ENCODE measurements around the gene KIAA1586.
"Not testable (repeated sequence)": the region's sequence is repeated elsewhere in the genome, so short reads cannot be mapped to it uniquely, and the experiment has no call there.

Gene KIAA1586

GRCh38 chr6:57006101-57006500 is 40.4 kb upstream of the KIAA1586 start:
- no peak overlapping the region for H3K4ac ChIP-seq (ENCODE audit: low read depth, low read length)
- no peak overlapping the region for H2BK5ac ChIP-seq (ENCODE audit: low read length)
- no peak overlapping the region for H3K23ac ChIP-seq (ENCODE audit: low read length)
- no peak overlapping the region for H3K56ac ChIP-seq (ENCODE audit: low read length)
- H3K4me2 ChIP-seq (ENCODE audit: low read length), result no peak overlapping the region
- H2BK120ac ChIP-seq (ENCODE audit: low read depth, low read length), result no peak overlapping the region
- no peaks in the 10 kb centered on the region for H3K36me3 ChIP-seq (ENCODE audit: control insufficient read depth, insufficient read depth, low read length)
- no peaks in the 10 kb centered on the region for H3K79me2 ChIP-seq (ENCODE audit: control insufficient read depth, insufficient read depth, low read length)
- H2BK15ac ChIP-seq (replicated peaks; ENCODE audit: low read depth), result no peak overlapping the region
- H2AK5ac ChIP-seq (ENCODE audit: low read length), result no peak overlapping the region
- no peak overlapping the region for H4K5ac ChIP-seq (ENCODE audit: low read length)
- no CpG with 5 or more reads among the region's 3 CpGs for WGBS (ENCODE audit: extremely low coverage, insufficient coverage, low lambda C conversion rate)
- no peak overlapping the region for H3K9ac ChIP-seq (ENCODE audit: low read length)
- no peaks in the 10 kb centered on the region for H3K79me1 ChIP-seq (ENCODE audit: low read length)
- H3K18ac ChIP-seq (ENCODE audit: low read length), result no peak overlapping the region
- no peak overlapping the region for H4K8ac ChIP-seq (ENCODE audit: low read depth, low read length)
- no peak for DNase-seq
- H3K4me1 ChIP-seq (ENCODE audit: control insufficient read depth, low read depth, low read length), result no peaks in the 10 kb centered on the region
- H3K27me3 ChIP-seq (ENCODE audit: insufficient read depth, low read length, poor library complexity), result no peaks in the 10 kb centered on the region
- no peak overlapping the region for H3K4me3 ChIP-seq (ENCODE audit: low read length)
- no peak overlapping the region for H3K27ac ChIP-seq (ENCODE audit: low read depth, low read length)

DNA sequence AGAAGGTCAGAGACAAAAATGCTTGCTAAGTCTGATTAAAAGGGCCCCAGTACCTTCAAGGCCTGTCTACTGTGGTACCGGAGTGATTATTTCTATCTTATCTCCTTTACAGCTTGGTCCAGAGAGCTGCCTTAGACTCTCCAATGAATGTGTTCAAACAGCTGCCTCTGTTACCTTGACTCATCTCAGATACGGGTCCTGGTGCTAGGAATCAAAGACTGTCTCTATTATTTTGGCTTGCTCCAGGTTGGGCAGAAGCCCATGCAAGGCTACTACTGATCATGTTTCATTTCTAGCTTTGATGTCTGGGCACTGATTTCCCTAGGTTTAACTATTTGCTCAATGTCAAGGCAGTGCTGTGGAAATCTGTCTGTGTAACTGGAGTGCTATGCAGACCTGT is 38.4 kb upstream of the KIAA1586 start:
- not testable (repeated sequence) for H3K27ac ChIP-seq (ENCODE audit: low read depth, low read length); H3K4me3 ChIP-seq (ENCODE audit: low read length); H2BK120ac ChIP-seq (ENCODE audit: low read depth, low read length); H3K27me3 ChIP-seq (ENCODE audit: insufficient read depth, low read length, poor library complexity); H2BK5ac ChIP-seq (ENCODE audit: low read length); H3K4ac ChIP-seq (ENCODE audit: low read depth, low read length); H4K8ac ChIP-seq (ENCODE audit: low read depth, low read length); H2BK15ac ChIP-seq (replicated peaks; ENCODE audit: low read depth); H3K23ac ChIP-seq (ENCODE audit: low read length); H3K36me3 ChIP-seq (ENCODE audit: control insufficient read depth, insufficient read depth, low read length); H3K56ac ChIP-seq (ENCODE audit: low read length); H3K4me2 ChIP-seq (ENCODE audit: low read length); H3K18ac ChIP-seq (ENCODE audit: low read length); H3K79me1 ChIP-seq (ENCODE audit: low read length); H3K79me2 ChIP-seq (ENCODE audit: control insufficient read depth, insufficient read depth, low read length); H3K4me1 ChIP-seq (ENCODE audit: control insufficient read depth, low read depth, low read length); H2AK5ac ChIP-seq (ENCODE audit: low read length); DNase-seq; H3K9ac ChIP-seq (ENCODE audit: low read length); H4K5ac ChIP-seq (ENCODE audit: low read length)
- WGBS (ENCODE audit: extremely low coverage, insufficient coverage, low lambda C conversion rate), result no CpG with 5 or more reads among the region's 2 CpGs

DNA sequence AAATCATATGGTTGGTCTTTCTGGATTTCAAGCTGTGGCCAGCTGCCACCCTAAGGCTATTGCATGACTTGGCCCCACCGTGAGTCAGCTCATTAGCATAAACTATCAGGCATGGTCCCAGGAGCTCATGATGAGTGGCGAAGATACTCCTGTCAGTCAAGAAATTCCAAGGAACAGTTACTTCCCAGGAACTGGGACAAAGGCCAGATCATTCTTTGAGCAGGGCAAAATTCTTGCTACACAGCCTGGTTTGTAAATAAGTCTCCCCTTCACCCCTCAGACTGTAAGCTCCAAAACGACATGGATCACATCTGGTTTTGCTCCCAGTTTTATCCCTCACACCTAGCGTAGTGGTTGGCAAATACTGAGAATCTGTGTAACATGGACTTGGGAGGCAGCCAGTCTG is 33.0 kb upstream of the KIAA1586 start:
- H3K79me1 ChIP-seq (ENCODE audit: low read length), result no peaks in the 10 kb centered on the region
- H3K36me3 ChIP-seq (ENCODE audit: control insufficient read depth, insufficient read depth, low read length), result no peaks in the 10 kb centered on the region
- WGBS (ENCODE audit: extremely low coverage, insufficient coverage, low lambda C conversion rate), result no CpG with 5 or more reads among the region's 4 CpGs
- no peak overlapping the region for H3K18ac ChIP-seq (ENCODE audit: low read length)
- no peaks in the 10 kb centered on the region for H3K79me2 ChIP-seq (ENCODE audit: control insufficient read depth, insufficient read depth, low read length)
- no peaks in the 10 kb centered on the region for H3K4me1 ChIP-seq (ENCODE audit: control insufficient read depth, low read depth, low read length)
- H4K5ac ChIP-seq (ENCODE audit: low read length), result no peak overlapping the region
- no peak overlapping the region for H2AK5ac ChIP-seq (ENCODE audit: low read length)
- no peak overlapping the region for H3K9ac ChIP-seq (ENCODE audit: low read length)
- H4K8ac ChIP-seq (ENCODE audit: low read depth, low read length), result no peak overlapping the region
- no peak overlapping the region for H3K4me2 ChIP-seq (ENCODE audit: low read length)
- H2BK120ac ChIP-seq (ENCODE audit: low read depth, low read length), result no peak overlapping the region
- H2BK5ac ChIP-seq (ENCODE audit: low read length), result no peak overlapping the region
- no peak overlapping the region for H3K56ac ChIP-seq (ENCODE audit: low read length)
- no peak overlapping the region for H3K27ac ChIP-seq (ENCODE audit: low read depth, low read length)
- no peak overlapping the region for H3K23ac ChIP-seq (ENCODE audit: low read length)
- H3K4me3 ChIP-seq (ENCODE audit: low read length), result no peak overlapping the region
- no peaks in the 10 kb centered on the region for H3K27me3 ChIP-seq (ENCODE audit: insufficient read depth, low read length, poor library complexity)
- no peak for DNase-seq
- H2BK15ac ChIP-seq (replicated peaks; ENCODE audit: low read depth), result no peak overlapping the region
- H3K4ac ChIP-seq (ENCODE audit: low read depth, low read length), result no peak overlapping the region

DNA sequence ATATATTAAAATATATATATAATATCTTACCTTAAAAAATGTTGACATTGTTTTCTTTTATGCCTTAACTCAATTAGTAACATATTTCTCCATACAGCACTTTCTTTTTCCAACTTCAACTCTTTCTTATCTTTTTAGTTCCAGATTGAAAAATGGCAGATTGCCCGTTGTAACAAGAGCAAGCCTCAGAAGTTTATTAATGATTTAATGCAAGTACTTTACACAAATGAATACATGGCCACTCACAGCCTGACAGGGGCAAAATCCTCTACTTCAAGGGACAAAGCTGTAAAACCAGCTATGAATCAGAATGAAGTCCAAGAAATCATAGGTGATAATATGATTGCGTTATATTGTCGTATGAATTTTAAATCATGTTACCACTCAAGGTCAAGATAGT is 29.4 kb upstream of the KIAA1586 start:
- H3K23ac ChIP-seq (ENCODE audit: low read length), result no peak overlapping the region
- H3K4ac ChIP-seq (ENCODE audit: low read depth, low read length), result no peak overlapping the region
- no peaks in the 10 kb centered on the region for H3K4me1 ChIP-seq (ENCODE audit: control insufficient read depth, low read depth, low read length)
- H2BK15ac ChIP-seq (replicated peaks; ENCODE audit: low read depth), result no peak overlapping the region
- H3K9ac ChIP-seq (ENCODE audit: low read length), result no peak overlapping the region
- H3K4me2 ChIP-seq (ENCODE audit: low read length), result no peak overlapping the region
- no peaks in the 10 kb centered on the region for H3K79me2 ChIP-seq (ENCODE audit: control insufficient read depth, insufficient read depth, low read length)
- no peak overlapping the region for H4K5ac ChIP-seq (ENCODE audit: low read length)
- WGBS (ENCODE audit: extremely low coverage, insufficient coverage, low lambda C conversion rate), result no CpG with 5 or more reads among the region's 3 CpGs
- H2BK5ac ChIP-seq (ENCODE audit: low read length), result no peak overlapping the region
- no peak overlapping the region for H3K4me3 ChIP-seq (ENCODE audit: low read length)
- no peaks in the 10 kb centered on the region for H3K36me3 ChIP-seq (ENCODE audit: control insufficient read depth, insufficient read depth, low read length)
- H3K27me3 ChIP-seq (ENCODE audit: insufficient read depth, low read length, poor library complexity), result no peaks in the 10 kb centered on the region
- H3K79me1 ChIP-seq (ENCODE audit: low read length), result no peaks in the 10 kb centered on the region
- no peak overlapping the region for H3K27ac ChIP-seq (ENCODE audit: low read depth, low read length)
- no peak overlapping the region for H2AK5ac ChIP-seq (ENCODE audit: low read length)
- no peak overlapping the region for H4K8ac ChIP-seq (ENCODE audit: low read depth, low read length)
- DNase-seq, result no peak
- no peak overlapping the region for H2BK120ac ChIP-seq (ENCODE audit: low read depth, low read length)
- no peak overlapping the region for H3K56ac ChIP-seq (ENCODE audit: low read length)
- no peak overlapping the region for H3K18ac ChIP-seq (ENCODE audit: low read length)

GRCh38 chr6:57017841-57018240 is 28.7 kb upstream of the KIAA1586 start:
- Histone ChIP-seq H3K27ac (ENCODE audit: low read depth, low read length) (no peak overlapping the region), H3K56ac (ENCODE audit: low read length) (no peak overlapping the region), H4K5ac (ENCODE audit: low read length) (no peak overlapping the region), H3K9ac (ENCODE audit: low read length) (no peak overlapping the region), H2BK5ac (ENCODE audit: low read length) (no peak overlapping the region), H3K36me3 (ENCODE audit: control insufficient read depth, insufficient read depth, low read length) (no peaks in the 10 kb centered on the region), H3K18ac (ENCODE audit: low read length) (no peak overlapping the region), H2BK15ac (replicated peaks; ENCODE audit: low read depth) (no peak overlapping the region), H2AK5ac (ENCODE audit: low read length) (no peak overlapping the region), H3K4ac (ENCODE audit: low read depth, low read length) (no peak overlapping the region), H3K4me2 (ENCODE audit: low read length) (no peak overlapping the region), H3K23ac (ENCODE audit: low read length) (no peak overlapping the region), H3K4me3 (ENCODE audit: low read length) (no peak overlapping the region), H3K79me2 (ENCODE audit: control insufficient read depth, insufficient read depth, low read length) (no peaks in the 10 kb centered on the region), H3K4me1 (ENCODE audit: control insufficient read depth, low read depth, low read length) (no peaks in the 10 kb centered on the region), H3K27me3 (ENCODE audit: insufficient read depth, low read length, poor library complexity) (no peaks in the 10 kb centered on the region), H4K8ac (ENCODE audit: low read depth, low read length) (no peak overlapping the region), H3K79me1 (ENCODE audit: low read length) (no peaks in the 10 kb centered on the region), H2BK120ac (ENCODE audit: low read depth, low read length) (no peak overlapping the region)
- WGBS (ENCODE audit: extremely low coverage, insufficient coverage, low lambda C conversion rate), result no CpG with 5 or more reads among the region's 1 CpG
- no peak for DNase-seq

DNA sequence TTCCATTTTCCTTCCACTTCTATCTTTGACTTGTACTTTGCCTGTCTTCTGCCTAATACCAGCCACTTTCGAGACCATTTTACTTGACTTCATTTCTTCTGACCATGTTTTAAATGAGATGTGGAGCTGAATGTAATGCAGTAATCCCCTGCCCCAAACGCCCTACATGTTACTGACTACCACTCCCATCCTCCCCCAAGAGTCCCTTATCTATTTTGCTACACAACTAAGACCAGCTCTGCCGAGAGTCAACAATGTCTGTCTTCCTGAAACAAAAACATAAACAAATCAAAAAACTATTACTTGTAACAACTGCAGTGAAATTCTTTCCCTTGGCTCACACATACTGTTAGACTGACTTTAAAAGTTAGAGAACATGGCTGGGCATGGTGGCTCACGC is 27.1 kb upstream of the KIAA1586 start:
- Histone ChIP-seq H3K23ac (ENCODE audit: low read length) (no peak overlapping the region), H3K18ac (ENCODE audit: low read length) (no peak overlapping the region), H2BK15ac (replicated peaks; ENCODE audit: low read depth) (no peak overlapping the region), H3K4me1 (ENCODE audit: control insufficient read depth, low read depth, low read length) (no peaks in the 10 kb centered on the region), H3K4me2 (ENCODE audit: low read length) (no peak overlapping the region), H3K27me3 (ENCODE audit: insufficient read depth, low read length, poor library complexity) (no peaks in the 10 kb centered on the region), H3K79me1 (ENCODE audit: low read length) (no peaks in the 10 kb centered on the region), H3K4ac (ENCODE audit: low read depth, low read length) (no peak overlapping the region), H4K5ac (ENCODE audit: low read length) (no peak overlapping the region), H3K9ac (ENCODE audit: low read length) (no peak overlapping the region), H2BK5ac (ENCODE audit: low read length) (no peak overlapping the region), H3K56ac (ENCODE audit: low read length) (no peak overlapping the region), H3K79me2 (ENCODE audit: control insufficient read depth, insufficient read depth, low read length) (no peaks in the 10 kb centered on the region), H2BK120ac (ENCODE audit: low read depth, low read length) (no peak overlapping the region), H4K8ac (ENCODE audit: low read depth, low read length) (no peak overlapping the region), H3K36me3 (ENCODE audit: control insufficient read depth, insufficient read depth, low read length) (no peaks in the 10 kb centered on the region), H3K4me3 (ENCODE audit: low read length) (no peak overlapping the region), H3K27ac (ENCODE audit: low read depth, low read length) (no peak overlapping the region), H2AK5ac (ENCODE audit: low read length) (no peak overlapping the region)
- no peak for DNase-seq
- no CpG with 5 or more reads among the region's 4 CpGs for WGBS (ENCODE audit: extremely low coverage, insufficient coverage, low lambda C conversion rate)

Data from mesendoderm (in vitro differentiated cells).